Naive thymus-derived CD4-positive, alpha-beta T cell (primary cell): ENCODE results near the gene FRMPD4. TPM values are rescaled to one million over a fixed set of nuclear protein-coding genes. Genes with fewer than 3 reads are reported as not detected.

Experiments used
- ATAC-seq: fragments of 150-1000 bp; cut with Tn5 transposase; 2 replicates; pipeline ENCODE4 v1.10.0; 2021; ENCODE audit warnings: mild to moderate bottlenecking, moderate library complexity
- CTCF ChIA-PET: fragments of 350-600 bp; sonication (Branson Sonifier 250); formaldehyde crosslinking; loops from one replicate; lab custom pipeline; 2021; ENCODE audit warnings: antibody characterized with exemption; lab: Charles Lee
- POLR2A ChIA-PET: fragments of 350-600 bp; sonication (Branson Sonifier 250); formaldehyde crosslinking; loops from one replicate; lab custom pipeline; 2021; ENCODE audit warnings: antibody characterized with exemption, inconsistent platforms; lab: Charles Lee
- DNase-seq, 9 donors: peaks; one replicate each; pipeline versions ENCODE4 v3.0.0 to v3.0.0-alpha.2; 2020 to 2022; ENCODE audit warnings: mixed read lengths in 1 of 9
- H3K27ac ChIP-seq: one replicate; pipeline ENCODE4 v1.7.0; 2013; ENCODE audit warnings: mild to moderate bottlenecking, low read depth, low read length, moderate library complexity
- H3K27me3 ChIP-seq, 2 donors: one replicate each; pipeline ENCODE4 v1.7.0; 2013; ENCODE audit warnings: low read length in 2 of 2, mild to moderate bottlenecking in 2 of 2, moderate library complexity in 2 of 2; ENCODE audit not compliant: control insufficient read depth in 2 of 2, insufficient read depth in 2 of 2
- H3K36me3 ChIP-seq, 3 experiments: 1 replicate in 2 of 3; 2 replicates in 1 of 3; pipeline ENCODE4 v1.7.0; 2013; ENCODE audit warnings: low read length in 3 of 3, mild to moderate bottlenecking in 3 of 3, moderate library complexity in 1 of 3; ENCODE audit not compliant: insufficient read depth in 3 of 3, control insufficient read depth in 2 of 3
- H3K4me1 ChIP-seq, 2 donors: one replicate each; pipeline ENCODE4 v1.7.0; 2013; ENCODE audit warnings: low read length in 2 of 2, mild to moderate bottlenecking in 2 of 2, moderate library complexity in 1 of 2; ENCODE audit not compliant: control insufficient read depth in 2 of 2, insufficient read depth in 2 of 2
- H3K4me3 ChIP-seq: 2 replicates; pipeline ENCODE4 v1.7.0; 2013; ENCODE audit warnings: mild to moderate bottlenecking, low read length
- H3K9me3 ChIP-seq, 3 experiments: 1 replicate in 2 of 3; 2 replicates in 1 of 3; pipeline ENCODE4 v1.7.0; 2013; ENCODE audit warnings: low read length in 3 of 3; ENCODE audit not compliant: control insufficient read depth in 2 of 3
- H3K27ac Mint-ChIP-seq, 9 donors: one replicate each; pipeline ENCODE4 v1.8.0; 2020 to 2022; ENCODE audit warnings: mixed read lengths in 9 of 9, mild to moderate bottlenecking in 8 of 9, moderate library complexity in 5 of 9, inconsistent platforms in 2 of 9
- H3K27me3 Mint-ChIP-seq, 5 donors: one replicate each; pipeline ENCODE4 v1.8.0; 2021 to 2022; ENCODE audit warnings: mixed read lengths in 5 of 5, mild to moderate bottlenecking in 1 of 5
- H3K36me3 Mint-ChIP-seq, 5 donors: one replicate each; pipeline ENCODE4 v1.8.0; 2020 to 2022; ENCODE audit warnings: mixed read lengths in 5 of 5, mild to moderate bottlenecking in 3 of 5, inconsistent platforms in 1 of 5
- H3K4me1 Mint-ChIP-seq, 7 donors: one replicate each; pipeline ENCODE4 v1.8.0; 2020 to 2022; ENCODE audit warnings: mixed read lengths in 7 of 7, mild to moderate bottlenecking in 3 of 7, inconsistent platforms in 1 of 7
- H3K4me3 Mint-ChIP-seq, 10 donors: one replicate each; pipeline ENCODE4 v1.8.0; 2020 to 2022; ENCODE audit warnings: mild to moderate bottlenecking in 10 of 10, mixed read lengths in 10 of 10, moderate library complexity in 6 of 10, inconsistent platforms in 2 of 10
- H3K9me3 Mint-ChIP-seq, 11 donors: one replicate each; pipeline ENCODE4 v1.8.0; 2020 to 2022; ENCODE audit warnings: mixed read lengths in 11 of 11, mild to moderate bottlenecking in 4 of 11, inconsistent platforms in 1 of 11, moderate library complexity in 1 of 11
- intact Hi-C, 2 donors: fragments of 100-400 bp; cut with micrococcal nuclease; formaldehyde crosslinking; loops; one replicate each; pipeline ENCODE4 v1.15.1; 2023
- polyA plus RNA-seq, 2 donors: library from polyadenylated mRNA; unstranded; fragments of 300-500 nt; fragmentation: Illumina TruSeq; gene quantifications; one replicate each; pipeline ENCODE4 v1.2.3, GENCODE V29; 2021
- total RNA-seq, 6 experiments: library from RNA in 5 of 6; stranded (reverse) in 5 of 6; gene quantifications; 1 replicate in 5 of 6; 2 replicates in 1 of 6; pipeline ENCODE4 v1.2.3 and lab custom pipeline; 2021 to 2026

The FRMPD4 gene
- total and polyA plus RNA-seq, 7 experiments from 2014 or later, result not detected

DNA sequence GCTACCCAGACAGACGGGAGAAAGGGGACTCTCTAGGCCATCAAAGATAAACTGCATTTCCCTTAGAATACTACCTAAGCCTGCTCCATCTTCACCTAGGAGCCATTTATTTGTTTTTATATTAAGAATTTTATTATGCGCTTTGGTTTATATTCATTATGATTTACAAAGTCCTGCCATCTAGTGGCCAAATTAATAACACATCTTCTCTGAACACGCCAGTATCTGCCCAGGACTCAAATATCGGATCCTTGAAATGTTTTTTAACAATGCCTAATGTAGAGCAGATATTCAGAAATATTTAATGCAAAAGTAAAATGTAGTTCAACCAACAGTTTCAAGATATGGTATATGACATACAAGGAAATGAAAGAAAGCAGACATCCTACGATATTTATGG is 632.2 kb downstream of the FRMPD4 start:
- Mint-ChIP-seq H3K4me3 (peak overlapping the region in 3 of 10 donors; percentile 6 to 49 (median 37)), H3K4me1 (peaks cover 0 to 13% (median 8%) of the 10 kb centered on the region in 7 donors), H3K27ac (no peak overlapping the region), H3K27me3 (peaks cover 0 to 29% (median 4%) of the 10 kb centered on the region in 5 donors), H3K36me3 (no peaks in the 10 kb centered on the region), H3K9me3 (peaks cover 0 to 2% (median 0%) of the 10 kb centered on the region in 11 donors)
- ChIA-PET CTCF (interaction anchor here (0.6 kb wide), 1 partner anchor 1238 kb away, joined by 4 read pairs; no protein-coding TSS in a partner anchor), POLR2A (no interaction called here)
- Histone ChIP-seq H3K36me3 (no peaks in the 10 kb centered on the region), H3K4me3 (no peak overlapping the region), H3K4me1 (no peaks in the 10 kb centered on the region), H3K9me3 (no peaks in the 10 kb centered on the region), H3K27me3 (no peaks in the 10 kb centered on the region), H3K27ac (no peak overlapping the region)
- ATAC-seq (no peak), DNase-seq (peak in 7 of 9 donors; percentile 5 to 39 (median 16))
- intact Hi-C loops, result loop anchor here (2.0 to 5.0 kb wide), 7 partner anchors 20 to 1000 kb away; partner anchors contain the start of gene PRPS2 (in 1 of the 2)

DNA sequence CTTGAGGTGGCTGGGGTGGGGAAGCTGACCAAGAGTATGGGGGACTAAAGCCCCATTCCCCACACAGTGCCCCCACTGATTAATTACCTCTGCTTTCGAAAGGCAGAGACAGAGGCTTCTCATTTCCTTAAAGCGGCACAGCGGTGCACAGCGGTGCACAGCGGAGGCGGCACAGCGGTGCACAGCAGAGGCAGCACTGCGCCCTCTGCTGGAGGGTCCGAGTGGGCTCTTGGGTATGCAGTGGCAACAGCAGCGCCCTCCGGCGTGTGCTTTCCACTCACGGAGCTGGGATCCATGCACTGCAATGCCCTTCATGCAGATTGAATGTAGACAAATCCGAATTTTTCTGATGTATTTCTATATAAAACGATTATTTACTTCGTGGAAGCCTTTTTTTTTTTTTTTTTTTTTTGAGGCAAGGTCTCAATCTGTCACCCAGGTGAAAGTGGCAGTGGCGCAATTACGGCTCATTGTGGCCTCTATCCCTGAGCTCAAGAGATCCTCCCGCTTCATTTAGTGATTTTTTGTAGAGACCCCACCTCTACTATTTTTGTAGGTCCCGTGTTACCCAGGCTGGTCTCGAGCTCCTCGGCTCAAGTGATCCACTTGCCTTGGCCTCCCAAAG is 633.3 kb downstream of the FRMPD4 start:
- H3K36me3 Mint-ChIP-seq, result no peaks in the 10 kb centered on the region
- DNase-seq (peak; percentile 46 to 72 (median 63)), ATAC-seq (peak; percentile 100)
- Histone ChIP-seq H3K4me3 (no peak overlapping the region), H3K4me1 (no peaks in the 10 kb centered on the region), H3K36me3 (no peaks in the 10 kb centered on the region), H3K27ac (no peak overlapping the region), H3K27me3 (no peaks in the 10 kb centered on the region), H3K9me3 (no peaks in the 10 kb centered on the region)
- peak overlapping the region in 6 of 10 donors; percentile 14 to 50 (median 36) for H3K4me3 Mint-ChIP-seq
- intact Hi-C loops, result loop anchor here (2.0 to 5.0 kb wide), 7 partner anchors 19 to 1001 kb away; partner anchors contain the start of gene PRPS2 (in 1 of the 2)
- H3K4me1 Mint-ChIP-seq, result peaks cover 0 to 13% (median 8%) of the 10 kb centered on the region in 7 donors
- ChIA-PET CTCF (interaction anchor here (0.8 to 1.0 kb wide), 3 partner anchors 22 to 996 kb away, joined by 3 to 5 read pairs (median 4); no protein-coding TSS in a partner anchor), POLR2A (no interaction called here)
- H3K9me3 Mint-ChIP-seq, result peaks cover 0 to 2% (median 0%) of the 10 kb centered on the region in 11 donors
- H3K27ac Mint-ChIP-seq, result no peak overlapping the region
- H3K27me3 Mint-ChIP-seq, result peaks cover 0 to 32% (median 4%) of the 10 kb centered on the region in 5 donors
